Measurements from ENCODE around the gene AMMECR1.
"Not testable (repeated sequence)": the region's sequence is repeated elsewhere in the genome, so short reads cannot be mapped to it uniquely, and the experiment has no call there.

Gene AMMECR1

DNA sequence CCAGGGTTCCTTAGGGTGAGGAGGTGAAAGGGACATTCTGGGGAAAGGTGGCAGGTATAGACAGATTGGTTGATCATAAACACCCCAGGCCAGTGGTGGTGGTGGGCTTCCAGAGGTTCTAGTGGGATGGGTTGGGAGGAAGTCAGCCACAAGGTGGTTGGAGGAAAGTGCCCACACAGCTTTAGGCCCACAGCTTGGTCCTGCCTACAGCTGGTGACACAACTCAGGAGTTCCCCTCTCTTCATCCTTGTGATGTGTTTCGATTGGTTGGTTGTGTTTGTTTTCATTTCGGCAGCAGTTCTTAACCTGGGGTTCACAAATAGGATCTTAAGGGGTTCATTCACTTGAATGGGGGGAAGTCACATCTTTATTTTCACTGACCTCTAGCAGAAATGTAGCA is 158.0 kb downstream of the AMMECR1 start:
- TF ChIP-seq POLR2AphosphoS5 (IDR thresholded peaks at IDR 0.05; ENCODE audit: low read depth, low read length) (no peak), TAF1 (IDR thresholded peaks at IDR 0.05; ENCODE audit: borderline replicate concordance, low read depth, low read length) (no peak), POLR2A (IDR thresholded peaks at IDR 0.05; ENCODE audit: low read depth, low read length) (no peak)
- DNase-seq (ENCODE audit: insufficient read length): no peak
- peak; percentile 81 for FAIRE-seq

DNA sequence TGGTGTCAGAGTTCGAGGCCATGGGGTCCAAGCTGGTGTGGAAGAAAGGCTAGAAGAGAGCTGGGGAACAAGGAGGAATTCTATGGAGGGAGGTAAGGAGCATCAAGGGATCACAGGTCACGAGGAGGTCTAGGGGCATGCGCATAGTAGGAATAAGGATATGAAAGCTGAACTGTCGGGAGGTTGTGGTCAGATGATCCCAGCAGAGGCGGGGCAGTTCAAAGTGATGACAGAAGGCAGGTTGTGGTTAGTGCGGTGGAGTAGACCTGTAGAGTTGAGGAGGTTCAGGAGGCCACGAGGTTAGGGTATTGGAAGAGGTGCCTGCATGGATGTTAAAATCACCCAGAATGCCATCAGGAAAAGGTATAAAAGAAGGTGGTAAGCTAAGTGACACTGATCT is 158.7 kb downstream of the AMMECR1 start:
- no peak for TF ChIP-seq POLR2AphosphoS5 (IDR thresholded peaks at IDR 0.05; ENCODE audit: low read depth, low read length)
- no peak for TF ChIP-seq POLR2A (IDR thresholded peaks at IDR 0.05; ENCODE audit: low read depth, low read length)
- TF ChIP-seq TAF1 (IDR thresholded peaks at IDR 0.05; ENCODE audit: borderline replicate concordance, low read depth, low read length): no peak
- DNase-seq (ENCODE audit: insufficient read length): no peak
- FAIRE-seq: peak; percentile 30

- DNase-seq (ENCODE audit: insufficient read length): no peak
- TF ChIP-seq POLR2A (IDR thresholded peaks at IDR 0.05; ENCODE audit: low read depth, low read length): no peak
- no peak for TF ChIP-seq POLR2AphosphoS5 (IDR thresholded peaks at IDR 0.05; ENCODE audit: low read depth, low read length)
- no peak for TF ChIP-seq TAF1 (IDR thresholded peaks at IDR 0.05; ENCODE audit: borderline replicate concordance, low read depth, low read length)
- no peak for FAIRE-seq
These were observed 160.4 kb downstream of the AMMECR1 start for GRCh38 chrX:110157444-110157843.

DNA sequence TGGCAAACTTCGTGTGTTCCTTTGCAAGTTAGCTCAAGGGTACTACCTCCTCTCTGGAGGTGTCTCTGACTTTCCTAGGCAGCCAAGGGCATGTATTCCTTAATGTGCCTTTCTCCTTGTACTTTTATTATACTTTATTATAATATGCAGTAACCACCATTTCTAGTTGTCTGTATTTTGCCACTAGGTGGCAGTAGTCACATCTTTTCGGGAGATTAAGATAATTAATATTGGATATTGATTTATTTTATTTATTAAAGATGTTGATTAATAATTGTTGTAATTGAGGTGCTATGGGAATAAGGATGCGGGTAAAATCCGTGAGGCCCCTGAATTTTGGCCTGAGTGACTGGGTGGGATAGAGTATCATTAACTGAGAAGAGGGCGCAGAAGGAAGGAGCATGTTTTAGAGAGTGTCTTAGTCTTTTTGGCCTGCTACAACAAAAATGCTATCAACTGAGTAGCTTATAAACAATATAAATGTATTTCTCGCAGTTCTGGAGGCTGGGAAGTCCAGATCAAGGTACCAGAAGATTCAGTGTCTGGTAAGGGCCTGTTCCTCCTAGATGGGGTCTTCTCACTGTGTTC is 161.6 kb downstream of the AMMECR1 start:
- DNase-seq (ENCODE audit: insufficient read length) (no peak), FAIRE-seq (no peak)
- TF ChIP-seq TAF1 (IDR thresholded peaks at IDR 0.05; ENCODE audit: borderline replicate concordance, low read depth, low read length) (no peak), POLR2AphosphoS5 (IDR thresholded peaks at IDR 0.05; ENCODE audit: low read depth, low read length) (no peak), POLR2A (IDR thresholded peaks at IDR 0.05; ENCODE audit: low read depth, low read length) (no peak)

DNA sequence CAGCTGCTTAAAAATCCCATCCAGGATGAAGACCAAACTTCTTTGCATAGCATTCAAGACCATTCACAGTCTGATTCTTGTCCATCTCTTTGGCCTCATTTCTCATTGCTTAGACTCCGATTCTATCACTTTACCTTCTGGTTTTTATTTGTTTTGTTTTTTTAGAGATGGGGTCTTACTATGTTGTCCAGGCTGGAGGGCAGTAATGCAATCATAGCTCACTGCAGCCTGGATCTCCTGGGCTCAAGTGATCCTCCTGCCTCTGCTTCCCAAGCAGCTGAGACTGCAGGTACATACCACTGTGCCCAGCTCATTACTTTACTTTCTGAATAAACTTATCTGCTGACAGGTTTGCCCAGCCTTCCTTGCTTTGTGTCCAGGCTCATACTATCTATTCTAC is 162.1 kb downstream of the AMMECR1 start:
- TF ChIP-seq POLR2AphosphoS5 (IDR thresholded peaks at IDR 0.05; ENCODE audit: low read depth, low read length) (no peak), POLR2A (IDR thresholded peaks at IDR 0.05; ENCODE audit: low read depth, low read length) (no peak), TAF1 (IDR thresholded peaks at IDR 0.05; ENCODE audit: borderline replicate concordance, low read depth, low read length) (no peak)
- DNase-seq (ENCODE audit: insufficient read length) (no peak), FAIRE-seq (no peak)

GRCh38 chrX:110154328-110154727 is 163.6 kb downstream of the AMMECR1 start:
- FAIRE-seq: not testable (repeated sequence)

DNA sequence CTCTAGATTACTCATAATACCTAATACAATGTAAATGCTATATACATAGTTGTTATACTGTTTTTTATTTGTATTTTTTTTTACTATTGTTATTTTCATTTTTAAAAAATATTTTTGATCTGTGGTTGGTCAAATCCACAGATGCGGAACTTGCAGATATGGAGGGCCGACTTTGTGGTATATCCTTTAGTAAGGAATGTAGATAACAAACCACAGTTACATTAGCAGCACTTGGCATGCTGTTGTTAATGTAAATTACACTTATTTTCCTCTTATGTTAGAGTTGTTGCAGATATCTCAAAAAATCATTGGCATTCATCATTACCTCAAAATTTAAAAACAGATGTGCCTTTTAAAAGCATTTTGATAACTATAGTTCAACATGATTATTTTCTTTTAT is 164.0 kb downstream of the AMMECR1 start:
- DNase-seq (ENCODE audit: insufficient read length): no peak
- FAIRE-seq: no peak
- TF ChIP-seq POLR2AphosphoS5 (IDR thresholded peaks at IDR 0.05; ENCODE audit: low read depth, low read length) (no peak), TAF1 (IDR thresholded peaks at IDR 0.05; ENCODE audit: borderline replicate concordance, low read depth, low read length) (no peak), POLR2A (IDR thresholded peaks at IDR 0.05; ENCODE audit: low read depth, low read length) (no peak)

More at GRCh38 chrX:110154328-110154727, 163.6 kb downstream of the AMMECR1 start:
- not testable (repeated sequence) for DNase-seq (ENCODE audit: insufficient read length)

GRCh38 chrX:110153244-110153643 is 164.6 kb downstream of the AMMECR1 start:
- FAIRE-seq (no peak), DNase-seq (ENCODE audit: insufficient read length) (no peak)
- TF ChIP-seq POLR2A (IDR thresholded peaks at IDR 0.05; ENCODE audit: low read depth, low read length) (no peak), POLR2AphosphoS5 (IDR thresholded peaks at IDR 0.05; ENCODE audit: low read depth, low read length) (no peak), TAF1 (IDR thresholded peaks at IDR 0.05; ENCODE audit: borderline replicate concordance, low read depth, low read length) (no peak)

DNA sequence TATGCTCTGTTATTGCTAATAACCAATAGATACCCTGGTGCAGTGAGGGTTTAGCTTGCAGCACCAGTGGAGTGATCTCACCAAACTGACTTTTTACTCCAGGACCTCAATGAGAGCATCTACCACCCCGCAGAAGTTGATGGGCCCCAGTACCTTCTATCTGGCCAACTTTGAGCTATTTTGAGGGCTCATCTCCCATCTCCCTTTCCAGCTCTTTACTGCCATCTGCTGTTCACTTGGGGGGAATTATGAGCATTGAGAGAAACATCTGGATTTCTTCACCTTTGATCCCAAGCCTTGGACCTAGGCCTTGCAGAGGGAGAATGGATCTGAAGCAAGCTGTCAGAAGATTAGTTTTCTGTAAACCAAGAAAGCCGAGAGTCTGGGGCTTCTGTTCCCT is 171.4 kb downstream of the AMMECR1 start:
- peak; percentile 93 for FAIRE-seq
- no peak for DNase-seq (ENCODE audit: insufficient read length)
- TF ChIP-seq POLR2AphosphoS5 (IDR thresholded peaks at IDR 0.05; ENCODE audit: low read depth, low read length): no peak
- TF ChIP-seq TAF1 (IDR thresholded peaks at IDR 0.05; ENCODE audit: borderline replicate concordance, low read depth, low read length): no peak
- no peak for TF ChIP-seq POLR2A (IDR thresholded peaks at IDR 0.05; ENCODE audit: low read depth, low read length)

DNA sequence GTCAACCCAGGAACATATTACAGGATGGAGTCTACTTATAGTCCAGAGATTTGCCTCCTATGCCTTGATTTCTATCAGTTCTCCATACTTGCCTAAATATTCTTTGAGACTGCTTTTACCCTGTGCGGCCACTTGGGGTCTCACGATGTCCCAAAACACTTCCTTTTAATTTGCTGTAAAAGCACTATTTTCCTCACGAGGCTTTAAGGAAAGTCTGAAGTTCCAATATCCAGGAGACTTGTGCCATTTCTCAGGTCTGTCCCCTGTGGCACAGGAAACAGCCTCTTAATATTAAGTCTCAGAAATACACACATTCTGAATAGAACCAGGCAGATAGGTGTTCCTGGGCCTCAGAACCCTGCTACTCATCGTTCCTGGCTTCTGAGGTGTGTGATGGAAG is 172.0 kb downstream of the AMMECR1 start:
- FAIRE-seq (peak; percentile 65), DNase-seq (ENCODE audit: insufficient read length) (no peak)
- no peak for TF ChIP-seq POLR2A (IDR thresholded peaks at IDR 0.05; ENCODE audit: low read depth, low read length)
- TF ChIP-seq POLR2AphosphoS5 (IDR thresholded peaks at IDR 0.05; ENCODE audit: low read depth, low read length): no peak
- no peak for TF ChIP-seq TAF1 (IDR thresholded peaks at IDR 0.05; ENCODE audit: borderline replicate concordance, low read depth, low read length)

- TF ChIP-seq POLR2AphosphoS5 (IDR thresholded peaks at IDR 0.05; ENCODE audit: low read depth, low read length) (no peak), POLR2A (IDR thresholded peaks at IDR 0.05; ENCODE audit: low read depth, low read length) (no peak), TAF1 (IDR thresholded peaks at IDR 0.05; ENCODE audit: borderline replicate concordance, low read depth, low read length) (no peak)
- DNase-seq (ENCODE audit: insufficient read length) (no peak), FAIRE-seq (no peak)
These were observed 172.6 kb downstream of the AMMECR1 start for GRCh38 chrX:110145311-110145710.
